LHCN-M2 (cell line): ENCODE measurements around the gene RAPGEF5. TPM values are rescaled to one million over a fixed set of nuclear protein-coding genes. Genes with fewer than 3 reads are reported as not detected.
A peak's percentile ranks its signal among the peaks of the same experiment; 100 is the strongest.

Experiments used
- DNase-seq: peaks from one replicate; pipeline ENCODE4 v3.0.0-alpha.2; 2012; ENCODE audit warnings: low read depth
- total RNA-seq: library from RNA; depleted of rRNA; stranded (reverse); fragments of >200 nt; gene quantifications from 2 replicates; pipeline ENCODE4 v1.2.3, GENCODE V29; 2014

RAPGEF5 gene
- total RNA-seq, 1 experiment from 2014 or later = 0.06 TPM

DNA sequence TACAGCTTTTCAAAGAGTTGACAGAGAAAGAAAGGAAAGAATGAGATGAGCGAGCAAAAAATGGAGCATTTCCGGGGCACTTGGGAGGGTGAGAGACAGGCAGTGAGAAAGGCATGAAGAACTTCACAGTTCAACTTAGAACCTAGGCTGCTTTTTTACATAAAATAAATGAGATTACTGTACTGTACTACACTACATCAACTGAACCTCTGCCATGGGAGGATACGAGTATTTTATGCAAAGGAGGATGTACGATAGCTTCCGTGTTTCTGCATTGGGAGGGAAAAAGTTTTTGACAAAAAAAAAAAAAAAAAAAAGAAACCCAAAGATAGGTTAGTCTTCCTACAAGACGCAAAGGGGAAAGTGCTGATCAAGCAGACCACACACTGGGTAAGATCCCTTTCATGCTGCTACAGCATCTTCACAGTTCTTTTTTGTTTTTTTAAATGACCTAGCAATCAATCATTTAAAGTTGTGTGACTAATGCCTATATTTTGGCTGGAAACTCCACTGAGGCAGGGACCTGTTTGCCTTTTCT is 88.0 kb downstream of the RAPGEF5 start:
- DNase-seq = no peak

GRCh38 chr7:22267930-22268615 is 88.9 kb downstream of the RAPGEF5 start:
- DNase-seq = no peak

DNA sequence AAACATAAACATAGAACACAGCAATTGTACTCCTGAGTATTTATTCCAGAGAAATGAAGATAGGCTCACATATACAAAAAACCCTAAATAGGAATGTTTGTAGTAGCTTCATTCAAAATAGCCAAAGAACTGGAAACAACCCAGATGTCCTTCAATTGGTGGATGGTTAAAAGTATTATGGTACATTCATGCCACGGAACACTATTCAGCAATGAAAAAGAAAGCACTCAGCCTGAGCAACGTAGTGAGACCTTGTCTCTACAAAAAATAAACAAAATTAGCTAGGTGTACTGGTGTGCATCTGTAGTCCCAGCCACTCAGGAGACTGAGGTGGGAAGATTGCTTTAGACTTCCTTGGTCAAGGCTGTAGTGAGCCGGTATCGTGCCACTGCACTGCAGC is 94.4 kb downstream of the RAPGEF5 start:
- DNase-seq = no peak

DNA sequence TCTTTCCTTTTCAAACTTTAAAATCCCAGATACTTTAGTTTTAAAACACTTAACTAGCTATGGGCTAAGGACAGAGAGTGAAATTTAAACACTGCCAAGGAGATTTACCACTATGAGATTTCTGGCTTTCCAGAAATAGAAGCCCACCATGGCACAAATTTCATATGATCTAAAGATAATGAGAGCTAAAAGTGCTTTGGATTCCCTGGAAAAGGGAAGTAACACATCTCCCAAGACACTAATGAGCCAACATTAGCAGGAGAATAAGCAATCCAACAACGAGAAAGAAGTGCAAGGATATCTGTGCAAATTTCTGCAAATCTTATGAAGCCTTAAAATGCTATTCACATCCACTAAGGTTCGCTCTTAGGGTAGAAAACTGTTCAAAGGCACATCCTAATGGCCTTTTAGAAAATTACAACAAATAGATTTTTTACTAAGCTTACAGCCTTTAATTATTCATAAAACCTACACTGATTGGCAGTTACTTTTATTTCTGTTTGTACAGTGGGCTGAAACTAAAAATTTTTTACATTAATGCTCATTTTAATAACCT is 100.3 kb downstream of the RAPGEF5 start:
- no peak for DNase-seq

- DNase-seq = no peak
Measured at GRCh38 chr7:22255834-22256233, 101.1 kb downstream of the RAPGEF5 start.

GRCh38 chr7:22255342-22255741 is 101.6 kb downstream of the RAPGEF5 start:
- DNase-seq = no peak

DNA sequence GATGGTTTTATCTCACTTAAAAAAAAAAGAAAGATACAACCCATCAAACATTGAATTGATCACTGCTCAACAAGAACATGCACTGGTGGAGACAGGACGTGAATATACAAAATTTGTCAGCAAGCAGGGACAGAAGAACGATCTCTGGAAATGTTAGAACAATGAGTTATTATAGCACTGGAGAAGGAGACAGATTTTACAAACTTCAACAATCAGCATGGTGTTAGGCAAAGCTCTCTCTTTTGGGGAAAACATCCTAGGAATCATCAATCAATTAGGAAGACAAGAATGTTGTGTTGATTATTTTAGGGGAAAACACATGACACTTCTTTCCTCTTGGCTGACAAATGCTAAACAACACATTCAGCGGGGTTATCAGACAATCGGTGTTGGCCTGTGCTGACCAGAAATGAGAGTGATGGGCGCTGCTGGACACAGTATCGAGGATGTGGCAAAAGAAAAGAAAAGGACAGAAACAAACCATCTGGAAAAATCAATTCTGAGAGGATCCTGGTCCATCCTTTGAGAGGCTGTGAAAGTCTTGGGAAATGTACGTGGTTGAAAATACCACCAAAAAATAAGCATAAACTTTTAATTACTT is 103.9 kb downstream of the RAPGEF5 start:
- DNase-seq = no peak

DNA sequence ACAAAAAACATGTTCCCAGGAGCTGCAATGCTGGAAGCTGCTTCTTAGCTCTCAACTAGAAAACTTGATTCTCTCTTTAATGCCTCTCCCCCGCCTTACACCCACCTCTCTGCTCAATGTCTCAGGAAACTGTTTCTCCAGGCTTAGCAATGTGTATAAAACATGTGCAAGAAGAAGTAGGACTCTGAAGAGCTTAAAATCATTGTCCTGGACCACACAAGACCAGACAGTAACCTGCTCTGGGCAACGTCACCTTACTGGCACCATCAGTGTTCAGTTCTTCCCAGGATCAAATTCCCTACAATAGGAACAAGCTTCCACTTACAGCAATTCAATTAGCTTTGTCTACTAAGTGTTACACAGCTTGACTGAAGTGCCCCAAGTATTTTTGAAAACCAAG is 104.9 kb downstream of the RAPGEF5 start:
- no peak for DNase-seq

GRCh38 chr7:22251281-22251680 is 105.7 kb downstream of the RAPGEF5 start:
- no peak for DNase-seq

DNA sequence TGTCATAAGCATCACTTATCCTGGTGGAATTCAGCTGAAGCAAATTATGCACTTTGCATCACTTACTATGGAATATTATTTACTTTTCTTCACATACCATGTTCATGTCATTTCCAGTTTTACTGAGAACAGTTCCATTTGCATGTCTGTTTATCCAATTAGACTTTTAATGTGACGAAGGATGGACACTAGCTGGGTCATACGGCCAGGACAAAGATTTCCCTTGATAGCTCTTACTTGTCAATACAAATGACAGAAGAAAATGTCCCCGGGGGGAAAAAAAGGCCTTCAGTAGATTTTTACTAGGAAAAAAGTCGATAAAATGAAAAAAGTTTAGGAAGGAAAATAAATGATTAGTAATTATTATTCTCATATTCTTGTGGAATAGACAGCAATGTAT is 106.6 kb downstream of the RAPGEF5 start:
- no peak for DNase-seq

DNA sequence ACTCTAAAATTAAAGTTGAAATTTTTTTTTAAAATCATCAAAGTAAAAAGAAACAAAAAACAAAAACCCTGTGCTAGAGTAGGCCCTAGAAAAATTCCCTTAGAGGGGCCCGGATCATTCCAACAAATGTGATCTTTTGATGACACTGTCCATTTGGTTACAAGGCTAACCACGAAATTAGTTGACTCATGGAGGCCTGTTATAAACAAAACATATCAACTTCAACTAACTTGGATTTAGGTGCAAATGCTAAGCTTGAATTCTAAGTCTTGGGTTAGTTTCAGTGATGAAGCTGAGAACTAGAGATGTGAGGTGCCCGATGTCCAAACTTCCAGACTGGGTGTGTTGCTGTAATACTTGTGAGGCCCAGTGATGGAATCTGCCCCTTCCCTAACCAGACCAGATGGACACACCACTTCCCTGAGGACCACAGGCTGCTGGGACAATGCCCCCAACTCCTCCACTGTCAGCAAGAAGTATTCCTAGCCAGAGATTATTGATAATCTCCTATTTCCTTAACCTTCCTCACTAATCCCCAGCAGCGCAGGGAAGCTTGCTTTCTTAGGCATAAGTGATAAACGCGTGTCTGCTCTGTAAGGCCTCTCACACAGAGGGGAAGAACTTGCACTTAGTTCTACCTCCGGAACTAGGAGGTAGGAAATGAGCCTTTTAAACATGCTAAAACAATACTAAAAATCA is 108.7 kb downstream of the RAPGEF5 start:
- DNase-seq = peak; percentile 3

GRCh38 chr7:22241805-22242390 is 115.1 kb downstream of the RAPGEF5 start:
- DNase-seq = no peak

- no peak for DNase-seq
Measured at GRCh38 chr7:22240904-22241571, 115.9 kb downstream of the RAPGEF5 start.

DNA sequence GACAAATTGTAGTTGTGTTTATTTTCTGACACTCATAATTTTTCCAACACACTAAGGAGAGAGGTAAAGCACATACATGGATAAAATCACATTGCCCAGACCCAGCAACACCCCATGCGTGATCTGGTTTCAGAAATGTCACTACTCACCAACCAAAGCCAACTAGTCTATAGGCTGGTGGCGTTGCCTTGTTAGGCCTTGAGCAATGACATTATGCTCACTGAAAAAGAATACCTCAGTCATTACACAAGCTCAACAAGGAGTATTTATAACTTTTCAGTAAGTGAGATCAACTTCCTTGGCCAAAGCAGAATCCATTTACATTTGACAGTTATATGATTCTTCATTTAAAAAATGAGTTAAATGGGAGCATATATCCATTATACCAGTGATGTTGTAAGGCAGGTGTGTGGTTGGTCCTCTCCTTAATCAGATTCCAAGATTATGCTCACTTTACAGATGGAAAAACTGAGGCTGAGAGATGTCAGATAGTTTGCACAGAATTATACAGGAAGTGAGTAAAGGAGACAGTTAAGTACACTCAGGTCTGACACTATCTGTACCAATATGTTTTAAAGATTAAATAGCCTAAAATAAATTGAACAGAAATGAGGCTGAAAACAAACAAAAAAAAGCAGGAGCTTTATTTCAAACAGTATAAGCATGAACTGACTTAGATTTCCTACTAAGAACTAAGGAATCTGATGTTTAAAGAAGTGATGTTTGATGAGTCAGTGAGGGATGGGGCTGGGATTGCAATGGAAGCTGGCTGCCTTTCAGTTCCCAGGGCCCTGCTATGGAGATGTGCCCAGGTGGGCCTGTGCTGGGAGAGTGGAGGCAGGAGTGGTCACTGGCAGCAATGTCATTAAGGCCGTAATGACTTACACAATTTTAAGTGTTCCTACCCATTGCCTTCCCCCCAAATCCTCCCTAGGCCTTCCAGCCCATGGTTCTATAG is 118.3 kb downstream of the RAPGEF5 start:
- no peak for DNase-seq

DNA sequence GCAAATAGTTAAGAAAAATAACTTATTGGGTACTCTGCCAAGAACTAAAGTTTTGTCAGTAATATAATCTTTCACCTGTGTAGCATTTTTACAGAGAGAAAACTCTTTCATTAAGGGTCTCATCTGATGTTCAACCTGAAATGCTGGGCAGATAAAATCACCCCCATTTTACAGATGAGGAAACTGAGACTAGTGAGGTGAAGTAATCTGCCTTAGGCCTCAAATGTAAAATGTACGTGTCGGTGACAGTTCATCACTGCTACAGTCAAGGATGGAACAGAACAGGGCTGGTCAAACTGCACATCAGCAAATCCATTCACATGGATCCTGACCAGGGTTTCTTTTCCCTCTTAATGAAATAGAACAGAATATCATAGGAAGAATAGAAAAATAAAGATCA is 121.8 kb downstream of the RAPGEF5 start:
- DNase-seq = no peak

DNA sequence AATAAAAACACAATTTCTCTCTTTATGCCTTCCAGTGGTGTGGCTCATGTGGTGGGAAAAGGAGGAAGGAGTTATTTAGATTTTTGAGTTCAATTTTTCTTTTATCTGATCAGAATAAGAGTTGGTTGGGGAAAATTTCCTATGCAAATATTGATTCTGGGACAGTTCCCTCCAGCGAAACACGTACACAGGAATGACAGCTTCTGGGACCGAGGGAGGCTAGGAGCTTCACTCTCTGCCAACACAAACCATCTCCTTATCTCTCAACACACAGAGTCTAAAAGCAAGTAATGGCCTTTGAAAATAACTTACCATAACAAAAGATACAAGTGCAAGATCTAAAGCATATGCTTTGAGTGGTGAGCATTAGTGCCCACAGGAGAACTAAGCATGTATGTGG is 122.7 kb downstream of the RAPGEF5 start:
- no peak for DNase-seq

DNA sequence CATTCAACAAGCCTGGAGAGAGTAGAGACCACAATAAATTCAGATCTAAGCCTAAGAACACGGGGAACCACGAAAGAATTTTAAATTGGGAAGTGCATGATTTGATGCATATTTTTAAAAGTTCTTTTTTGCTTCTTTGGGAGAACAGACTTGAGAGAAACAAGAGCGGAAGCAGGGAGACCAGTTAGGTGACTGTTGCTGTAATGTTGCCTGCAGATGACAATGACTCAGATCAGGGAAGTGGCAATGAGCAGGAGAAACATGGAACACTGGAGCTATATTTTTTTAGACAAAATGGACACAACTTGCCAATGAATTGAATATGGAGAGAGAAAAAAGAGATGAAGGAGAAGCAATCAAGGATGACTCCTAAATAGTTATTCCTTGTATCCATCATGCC is 125.1 kb downstream of the RAPGEF5 start:
- DNase-seq = no peak

DNA sequence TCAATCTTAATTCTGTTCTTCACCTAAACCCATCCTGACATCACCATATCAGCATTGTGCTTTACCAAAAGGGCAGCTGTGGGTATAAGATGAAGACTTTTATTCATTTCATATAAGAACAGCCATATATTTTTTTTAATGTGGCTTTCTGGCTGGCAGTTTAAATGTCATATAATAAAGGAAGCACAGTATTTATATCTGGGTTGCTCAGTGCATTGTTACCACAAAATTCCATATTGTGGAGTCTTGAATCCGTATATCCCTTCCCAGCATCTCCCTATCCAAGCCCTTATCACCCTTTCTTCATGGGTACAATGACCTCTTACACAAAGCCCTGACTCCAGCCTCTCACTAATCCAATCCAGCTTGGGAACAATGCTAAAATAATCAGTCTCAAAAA is 125.8 kb downstream of the RAPGEF5 start:
- DNase-seq = no peak

DNA sequence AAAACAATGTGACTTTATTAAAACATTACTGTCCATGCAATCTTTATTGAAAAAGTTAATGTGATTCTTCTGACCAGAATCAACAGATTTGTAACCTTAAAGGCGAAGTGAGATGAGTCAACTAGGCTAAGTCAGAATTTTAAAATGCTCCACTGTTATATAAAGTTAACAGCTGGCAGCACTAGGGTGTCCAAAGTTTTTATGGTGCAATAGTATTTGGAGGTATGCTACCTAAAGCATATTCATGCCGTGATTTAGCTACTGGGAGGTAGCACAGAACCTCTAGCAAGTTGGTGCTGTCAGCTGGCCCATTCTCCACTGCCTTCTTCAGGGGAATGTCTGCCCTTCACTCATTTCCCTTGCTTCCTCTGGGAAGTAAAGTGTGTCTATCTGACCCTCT is 126.7 kb downstream of the RAPGEF5 start:
- DNase-seq = no peak

DNA sequence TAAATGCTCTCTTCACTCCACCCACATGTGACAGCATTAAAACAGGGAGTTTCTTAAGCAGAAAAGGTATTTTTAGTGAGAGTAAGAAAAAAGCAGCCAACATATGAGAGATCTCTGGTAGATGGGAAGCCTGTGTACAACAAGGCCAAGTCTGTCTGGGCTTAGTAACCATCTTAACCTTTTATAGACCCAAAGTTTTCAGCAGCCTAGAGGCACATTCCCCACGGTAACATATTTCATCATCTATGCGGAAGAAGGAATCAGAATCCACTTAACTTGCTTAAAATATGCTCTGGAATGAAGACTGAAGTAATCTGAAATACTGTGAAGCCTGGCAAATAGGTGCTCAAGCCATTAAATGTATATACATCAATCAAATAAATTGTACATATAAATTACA is 127.8 kb downstream of the RAPGEF5 start:
- DNase-seq = no peak
